T-helper 2 cell treated with Interferon-gamma antibody and Interleukin-4, amounts not matched to agents 5 μg/mL and 100 μg/mL, for 36 hours (primary cell): ENCODE measurements around the gene USF1.
"Not testable (repeated sequence)": the region's sequence is repeated elsewhere in the genome, so short reads cannot be mapped to it uniquely, and the experiment has no call there.

Experiments used
- DNase-seq: peaks from one replicate; pipeline ENCODE4 v3.0.0; 2021; ENCODE audit warnings: low spot score
- H3K27ac Mint-ChIP-seq: one replicate; pipeline ENCODE4 v1.8.0; 2021; ENCODE audit warnings: mild to moderate bottlenecking, mixed read lengths
- H3K27me3 Mint-ChIP-seq: one replicate; pipeline ENCODE4 v1.8.0; 2021; ENCODE audit warnings: low read depth, mixed read lengths
- H3K36me3 Mint-ChIP-seq: one replicate; pipeline ENCODE4 v1.8.0; 2021; ENCODE audit warnings: low read depth, mixed read lengths
- H3K4me1 Mint-ChIP-seq: one replicate; pipeline ENCODE4 v1.8.0; 2021; ENCODE audit warnings: low read depth, mixed read lengths
- H3K4me3 Mint-ChIP-seq: one replicate; pipeline ENCODE4 v1.8.0; 2022; ENCODE audit warnings: mild to moderate bottlenecking, moderate library complexity, mixed read lengths
- H3K9me3 Mint-ChIP-seq: one replicate; pipeline ENCODE4 v1.8.0; 2021; ENCODE audit warnings: mixed read lengths

The USF1 gene

DNA sequence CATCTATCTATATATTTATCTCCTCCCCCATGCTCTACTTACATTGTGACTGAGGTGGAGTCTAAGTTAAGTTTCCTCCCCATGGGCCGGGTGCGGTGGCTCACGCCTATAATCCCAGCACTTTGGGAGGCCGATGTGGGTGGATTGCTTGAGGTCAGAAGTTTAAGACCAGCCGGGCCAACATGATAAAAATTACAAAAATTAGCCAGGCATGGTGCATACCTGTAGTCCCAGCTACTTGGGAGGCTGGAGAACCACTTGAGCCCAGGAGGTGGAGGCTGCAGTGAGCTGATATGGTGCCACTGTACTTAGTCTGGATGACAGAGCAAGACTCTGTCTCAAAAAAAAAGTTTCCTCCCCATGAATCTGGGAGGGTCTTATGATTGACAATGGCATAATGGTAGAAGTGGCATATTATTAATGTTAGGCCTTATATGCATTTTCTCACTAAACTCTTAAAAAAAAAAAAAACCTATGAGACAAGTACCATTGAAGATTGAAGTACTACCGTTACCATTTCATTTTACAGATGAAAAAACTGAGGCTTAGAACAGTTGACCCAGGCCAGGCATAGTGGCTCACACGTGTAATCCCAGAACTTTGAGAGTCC, 36.1 kb downstream of the USF1 start:
- Mint-ChIP-seq H3K36me3 (no peaks in the 10 kb centered on the region), H3K4me3 (no peak overlapping the region), H3K27ac (no peak overlapping the region), H3K4me1 (peaks cover 27% of the 10 kb centered on the region), H3K9me3 (no peaks in the 10 kb centered on the region), H3K27me3 (no peaks in the 10 kb centered on the region)
- DNase-seq = no peak

DNA sequence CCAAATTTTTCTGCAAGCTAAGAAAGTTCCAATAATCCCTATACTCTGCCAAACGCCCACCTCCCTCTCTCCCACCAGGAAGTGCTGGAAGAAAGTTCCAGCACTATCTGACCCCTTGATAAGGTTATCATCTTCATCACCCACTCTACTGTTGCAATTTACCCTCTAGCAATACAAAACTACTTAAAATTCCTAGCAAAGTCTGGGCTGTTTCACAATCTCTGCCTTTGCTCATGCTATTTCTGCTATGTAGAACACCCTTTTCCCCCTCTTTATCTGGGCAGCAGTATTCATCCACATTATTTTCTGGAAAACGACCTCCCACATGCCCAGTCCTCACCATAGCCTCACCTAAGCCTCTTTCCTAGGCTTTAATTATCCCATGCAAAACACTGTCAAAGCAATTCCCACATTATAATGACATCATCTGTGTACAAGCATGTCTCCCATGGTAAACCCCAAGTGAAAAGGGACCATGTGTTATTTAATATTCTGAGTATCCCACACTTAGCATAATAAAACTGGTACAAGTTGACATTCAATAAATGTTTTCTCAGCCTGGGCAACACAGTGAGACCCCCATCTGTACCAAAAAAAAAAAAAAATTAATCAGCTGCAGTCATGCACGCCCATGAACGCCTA, 36.8 kb downstream of the USF1 start:
- Mint-ChIP-seq H3K27me3 (no peaks in the 10 kb centered on the region), H3K4me3 (no peak overlapping the region), H3K27ac (no peak overlapping the region), H3K9me3 (no peaks in the 10 kb centered on the region), H3K4me1 (peaks cover 24% of the 10 kb centered on the region), H3K36me3 (no peaks in the 10 kb centered on the region)
- DNase-seq = no peak

DNA sequence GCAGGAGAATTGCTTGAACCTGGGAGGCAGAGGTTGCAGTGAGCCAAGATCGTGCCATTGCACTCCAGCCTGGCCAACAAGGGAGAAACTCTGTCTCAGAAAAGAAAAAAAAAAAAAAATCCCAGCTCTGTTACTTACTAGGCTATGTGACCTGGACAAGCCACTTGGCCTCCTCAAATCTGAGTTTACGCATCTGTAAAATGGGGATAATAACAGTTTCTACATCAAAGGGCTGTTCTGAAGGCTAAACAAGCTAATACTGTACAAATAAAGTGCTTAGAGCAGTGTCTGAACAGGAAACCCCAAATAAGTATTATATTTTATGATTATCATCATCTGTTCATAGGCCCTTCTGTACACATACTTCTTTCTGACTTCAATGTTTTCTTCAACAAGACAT, 38.4 kb downstream of the USF1 start:
- DNase-seq = no peak
- no peak overlapping the region for H3K27ac Mint-ChIP-seq
- peaks cover 12% of the 10 kb centered on the region for H3K4me1 Mint-ChIP-seq
- no peaks in the 10 kb centered on the region for H3K27me3 Mint-ChIP-seq
- no peaks in the 10 kb centered on the region for H3K36me3 Mint-ChIP-seq
- H3K9me3 Mint-ChIP-seq = no peaks in the 10 kb centered on the region
- H3K4me3 Mint-ChIP-seq = no peak overlapping the region

DNA sequence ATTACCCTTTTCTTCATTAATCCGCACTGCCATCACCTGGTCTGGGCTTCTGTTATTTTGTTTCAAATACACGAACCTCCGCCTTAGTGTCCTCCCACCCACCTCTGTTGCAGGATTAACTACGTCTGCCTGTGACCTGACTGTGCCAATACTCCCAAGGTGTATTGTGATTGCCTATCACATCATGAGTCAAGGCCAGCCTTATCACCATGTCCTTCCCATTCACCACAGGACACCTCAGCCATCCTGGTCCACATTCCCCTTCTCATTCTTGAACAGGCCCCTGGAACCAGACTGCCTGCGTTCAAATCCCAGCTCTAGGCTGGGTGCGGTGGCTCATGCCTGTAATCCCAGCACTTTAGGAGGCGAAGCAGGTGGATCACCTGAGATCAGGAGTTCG, 39.2 kb downstream of the USF1 start:
- no peaks in the 10 kb centered on the region for H3K36me3 Mint-ChIP-seq
- H3K4me1 Mint-ChIP-seq = peaks cover 7% of the 10 kb centered on the region
- DNase-seq = no peak
- no peaks in the 10 kb centered on the region for H3K27me3 Mint-ChIP-seq
- no peaks in the 10 kb centered on the region for H3K9me3 Mint-ChIP-seq
- no peak overlapping the region for H3K4me3 Mint-ChIP-seq
- no peak overlapping the region for H3K27ac Mint-ChIP-seq

DNA sequence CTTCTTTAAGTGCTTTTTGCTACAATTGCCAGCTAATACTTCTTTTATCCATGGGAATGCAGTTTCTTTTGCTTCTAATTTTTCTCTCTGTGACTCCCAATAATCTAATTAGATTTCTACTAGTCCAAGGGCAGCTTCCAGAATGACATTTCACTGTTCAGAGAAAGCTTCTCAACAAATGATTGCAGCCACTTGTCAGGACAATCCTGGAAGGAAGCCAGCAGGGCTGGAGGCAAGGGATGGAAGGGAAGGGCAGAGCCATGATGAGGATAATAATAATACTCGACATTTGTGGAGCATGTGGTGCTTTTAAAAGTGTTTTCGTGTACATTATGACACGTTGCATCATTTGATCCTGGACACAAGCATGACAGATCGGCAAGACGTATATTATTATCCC, 44.3 kb downstream of the USF1 start:
- H3K36me3 Mint-ChIP-seq = peaks cover 7% of the 10 kb centered on the region
- H3K4me1 Mint-ChIP-seq = no peaks in the 10 kb centered on the region
- H3K9me3 Mint-ChIP-seq = no peaks in the 10 kb centered on the region

DNA sequence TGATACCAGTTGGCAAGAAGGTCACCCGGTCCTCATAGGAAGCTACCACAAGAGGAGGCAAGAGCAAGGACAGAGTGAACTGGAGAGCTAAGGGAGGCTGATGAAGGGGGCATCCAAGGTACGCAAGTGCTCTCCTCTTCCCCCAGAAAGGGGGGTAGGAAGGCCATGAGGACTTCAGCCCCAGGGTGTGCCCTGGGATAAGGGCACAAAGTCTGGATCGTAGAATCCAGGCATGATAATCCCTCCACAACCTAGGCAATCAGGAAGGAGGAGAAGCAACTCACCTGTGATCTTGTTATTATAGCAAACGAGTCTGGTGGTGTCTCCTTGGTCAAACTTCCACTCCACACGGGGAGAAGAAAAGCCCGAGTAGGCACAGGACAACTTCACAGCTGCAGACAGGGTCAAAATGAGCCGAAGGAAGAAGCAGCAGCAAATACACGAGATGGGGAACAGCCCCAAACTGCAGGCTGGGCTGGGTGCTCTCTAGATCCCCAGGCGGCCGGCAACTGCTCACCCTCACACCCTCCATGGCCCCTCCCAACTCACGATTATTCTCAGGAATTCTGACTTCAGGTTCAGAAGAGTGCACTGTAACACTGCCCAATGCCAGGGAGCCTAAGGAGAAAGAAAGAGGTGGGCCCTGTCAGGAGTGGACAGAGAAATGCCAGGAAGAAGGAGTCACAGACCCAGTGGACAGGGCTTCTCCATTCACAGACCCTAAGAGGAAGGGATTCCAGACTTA, 44.9 kb downstream of the USF1 start:
- H3K4me3 Mint-ChIP-seq = no peak overlapping the region
- H3K9me3 Mint-ChIP-seq = no peaks in the 10 kb centered on the region
- H3K27me3 Mint-ChIP-seq = no peaks in the 10 kb centered on the region
- peaks cover 2% of the 10 kb centered on the region for H3K4me1 Mint-ChIP-seq
- H3K36me3 Mint-ChIP-seq = peaks cover 7% of the 10 kb centered on the region
- no peak overlapping the region for H3K27ac Mint-ChIP-seq
- no peak for DNase-seq

More for the DNA sequence above, 44.3 kb downstream of the USF1 start:
- no peak overlapping the region for H3K4me3 Mint-ChIP-seq
- no peaks in the 10 kb centered on the region for H3K27me3 Mint-ChIP-seq
- no peak for DNase-seq
- no peak overlapping the region for H3K27ac Mint-ChIP-seq

DNA sequence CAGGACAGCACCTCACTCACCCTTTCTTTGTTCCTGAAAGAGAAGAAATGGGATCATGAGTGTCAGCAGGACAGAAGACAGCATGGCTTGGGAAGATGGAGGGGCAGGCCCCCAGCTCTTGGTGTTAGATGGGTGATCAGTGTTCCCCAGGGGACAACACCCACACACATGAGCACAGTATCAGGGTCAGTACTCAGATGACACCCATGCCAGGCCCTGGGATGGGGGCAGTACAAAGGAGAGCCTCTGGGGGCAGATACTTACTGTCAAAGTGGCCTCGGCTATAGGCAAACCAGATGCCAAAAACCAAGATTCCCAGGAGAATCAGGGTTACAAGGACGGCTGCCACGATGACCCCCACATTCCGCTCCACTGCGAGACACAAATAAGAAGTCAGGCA, 46.4 kb downstream of the USF1 start:
- no peak for DNase-seq
- no peak overlapping the region for H3K4me3 Mint-ChIP-seq
- no peaks in the 10 kb centered on the region for H3K9me3 Mint-ChIP-seq
- H3K27ac Mint-ChIP-seq = no peak overlapping the region
- peaks cover 5% of the 10 kb centered on the region for H3K4me1 Mint-ChIP-seq
- no peaks in the 10 kb centered on the region for H3K27me3 Mint-ChIP-seq
- H3K36me3 Mint-ChIP-seq = peaks cover 7% of the 10 kb centered on the region

DNA sequence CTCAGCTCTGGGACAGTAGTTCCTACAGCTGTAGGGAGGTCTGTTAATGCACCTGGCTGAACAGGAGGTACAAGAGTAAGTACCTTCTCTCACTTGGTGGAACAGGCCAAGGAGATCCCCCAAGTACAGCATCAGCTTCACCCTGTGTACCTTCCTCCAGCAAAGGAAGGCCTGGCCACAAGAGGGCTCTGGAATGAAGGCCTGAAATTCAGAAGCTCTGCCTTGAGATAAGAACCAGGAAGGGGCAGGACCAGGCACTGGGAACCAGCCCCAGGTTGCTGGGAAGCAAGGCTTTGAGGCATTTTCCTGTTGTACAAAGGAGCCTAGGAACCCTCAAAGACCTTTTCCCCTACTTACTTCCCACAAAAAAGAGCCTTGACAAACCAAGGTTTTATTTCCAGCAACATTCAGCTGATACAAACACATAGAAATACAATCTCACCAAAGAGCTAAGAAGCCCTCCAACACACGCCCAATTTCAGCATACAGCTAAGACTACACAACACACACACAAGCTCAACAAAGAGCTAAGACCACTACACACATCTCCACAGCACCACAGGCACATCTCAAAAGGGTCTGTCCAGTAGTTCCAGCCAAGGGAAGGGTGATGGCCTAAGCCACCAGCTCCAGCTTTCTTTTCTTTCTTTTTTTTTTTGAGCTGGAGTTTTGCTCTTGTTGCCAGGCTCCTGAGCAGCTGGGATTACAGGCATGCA, 48.3 kb downstream of the USF1 start:
- peaks cover 5% of the 10 kb centered on the region for H3K4me1 Mint-ChIP-seq
- DNase-seq = peak; percentile 24
- no peak overlapping the region for H3K4me3 Mint-ChIP-seq
- H3K27ac Mint-ChIP-seq = peak overlapping the region; percentile 46
- H3K9me3 Mint-ChIP-seq = no peaks in the 10 kb centered on the region
- H3K36me3 Mint-ChIP-seq = peaks cover 7% of the 10 kb centered on the region
- no peaks in the 10 kb centered on the region for H3K27me3 Mint-ChIP-seq

DNA sequence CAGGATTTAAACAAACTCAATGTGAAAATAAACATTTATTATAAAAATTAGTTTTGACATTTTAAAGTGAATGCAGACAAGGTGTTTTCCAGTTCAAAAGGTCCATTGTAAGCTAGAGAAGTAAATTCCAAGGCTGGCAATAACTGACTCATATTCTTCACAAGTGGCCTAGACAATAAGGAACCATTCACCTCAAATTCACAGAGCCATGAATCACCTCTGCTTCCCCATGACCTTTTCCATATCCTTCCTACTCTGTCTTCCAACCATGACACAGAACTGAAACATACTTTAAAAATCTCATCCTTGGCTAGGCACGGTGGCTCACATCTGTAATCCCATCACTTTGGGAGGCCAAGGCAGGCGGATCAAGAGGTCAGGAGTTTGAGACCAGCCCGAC, 49.6 kb downstream of the USF1 start:
- no peak overlapping the region for H3K27ac Mint-ChIP-seq
- no peak overlapping the region for H3K4me3 Mint-ChIP-seq
- DNase-seq = no peak
- H3K27me3 Mint-ChIP-seq = no peaks in the 10 kb centered on the region
- H3K4me1 Mint-ChIP-seq = peaks cover 5% of the 10 kb centered on the region
- no peaks in the 10 kb centered on the region for H3K9me3 Mint-ChIP-seq
- peaks cover 7% of the 10 kb centered on the region for H3K36me3 Mint-ChIP-seq

DNA sequence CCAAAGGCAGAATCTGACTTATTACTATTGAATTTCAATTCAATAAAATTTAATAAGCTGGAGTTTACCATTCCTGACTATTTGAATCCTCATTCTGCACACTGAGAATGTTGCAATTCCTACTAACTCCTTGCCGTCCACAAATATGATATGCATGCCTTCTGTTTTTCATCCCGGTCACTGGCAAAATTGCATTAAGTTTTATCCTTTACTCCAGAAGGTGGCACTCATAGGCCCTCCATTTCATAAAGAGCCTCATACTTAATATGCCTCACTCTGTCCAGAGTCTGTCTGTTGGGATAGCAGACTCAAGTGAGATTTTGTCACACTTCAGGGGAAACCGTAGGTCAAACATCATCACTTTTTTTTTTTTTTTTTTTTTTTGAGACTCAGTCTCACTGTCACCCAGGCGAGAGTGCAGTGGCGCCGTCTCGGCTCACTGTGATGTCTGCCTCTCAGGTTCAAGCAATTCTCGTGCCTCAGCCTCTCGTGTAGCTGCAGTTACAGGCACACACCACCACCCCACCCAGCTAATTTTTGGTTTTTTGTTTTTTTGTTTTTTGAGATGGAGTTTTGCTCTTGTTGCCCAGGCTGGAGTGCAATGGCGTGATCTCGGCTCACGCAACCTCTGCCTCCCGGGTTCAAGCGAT, 52.1 kb downstream of the USF1 start:
- Mint-ChIP-seq H3K4me3 (no peak overlapping the region), H3K9me3 (no peaks in the 10 kb centered on the region), H3K27me3 (no peaks in the 10 kb centered on the region), H3K36me3 (no peaks in the 10 kb centered on the region), H3K4me1 (peaks cover 13% of the 10 kb centered on the region), H3K27ac (no peak overlapping the region)
- no peak for DNase-seq

DNA sequence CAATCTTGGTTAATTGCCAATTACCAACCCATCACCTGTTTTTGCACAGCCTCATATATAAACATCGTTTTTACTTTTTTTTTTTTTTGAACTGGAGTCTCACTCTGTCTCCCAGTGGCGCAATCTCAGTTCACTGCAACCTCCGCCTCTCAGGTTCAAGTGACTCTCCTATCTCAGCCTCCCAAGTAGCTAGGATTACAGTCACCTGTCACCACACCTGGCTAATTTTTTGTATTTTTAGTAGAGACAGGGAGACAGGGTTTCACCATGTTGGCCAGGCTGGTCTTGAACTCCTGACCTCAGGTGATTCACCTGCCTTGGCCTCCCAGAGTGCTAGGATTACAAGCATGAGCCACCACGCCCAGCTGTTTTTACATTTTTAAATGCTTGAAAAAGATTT, 53.7 kb downstream of the USF1 start:
- H3K36me3 Mint-ChIP-seq, DNase-seq: not testable (repeated sequence)

More for the DNA sequence above, 53.7 kb downstream of the USF1 start:
- H3K4me1 Mint-ChIP-seq = peaks cover 13% of the 10 kb centered on the region
- not testable (repeated sequence) for H3K27ac Mint-ChIP-seq, H3K4me3 Mint-ChIP-seq, H3K9me3 Mint-ChIP-seq, H3K27me3 Mint-ChIP-seq
